OCI-LY7 (cell line): Measurements from ENCODE around the gene GALP. TPM values are rescaled to one million over a fixed set of nuclear protein-coding genes. Genes with fewer than 3 reads are reported as not detected.
"Not testable (repeated sequence)": the region's sequence is repeated elsewhere in the genome, so short reads cannot be mapped to it uniquely, and the experiment has no call there.

Experiments used
- BruUV-seq: library from RNA; stranded (reverse); fragments of 400-500 nt; replicated peaks from 2 replicates; lab custom pipeline; 2021; lab: Mats Ljungman, UMichigan
- CTCF ChIA-PET: fragments of 300-600 bp; sonication (Branson Sonifier 250); formaldehyde crosslinking; loops from one replicate; lab custom pipeline; 2022; ENCODE audit warnings: antibody characterized with exemption; ENCODE audit not compliant: unreplicated experiment; lab: Charles Lee
- POLR2A ChIA-PET: fragments of 300-600 bp; sonication (Branson Sonifier 250); formaldehyde crosslinking; loops from one replicate; lab custom pipeline; 2022; ENCODE audit warnings: antibody characterized with exemption; lab: Charles Lee
- DNase-seq: peaks from one replicate; pipeline ENCODE4 v3.0.0-alpha.2; 2015; ENCODE audit warnings: low spot score
- H2AFZ ChIP-seq: fragments of 200-600 bp; sonication (generic), shearing (Covaris generic); 2 replicates; pipeline ENCODE4 v1.6.1; 2014; ENCODE audit warnings: mild to moderate bottlenecking, antibody characterized with exemption, low read length, moderate library complexity
- H3K27ac ChIP-seq: fragments of 200-600 bp; sonication (generic); 2 replicates; pipeline ENCODE4 v1.5.1; 2014; ENCODE audit warnings: mixed run types, low read depth, mild to moderate bottlenecking, moderate library complexity, low read length, inconsistent platforms; ENCODE audit not compliant: poor library complexity, severe bottlenecking
- H3K36me3 ChIP-seq: fragments of 200-600 bp; sonication (generic); 2 replicates; pipeline ENCODE4 v1.6.1; 2014; ENCODE audit warnings: mild to moderate bottlenecking, antibody characterized with exemption, low read length, moderate library complexity, mixed read lengths; ENCODE audit not compliant: insufficient read depth
- H3K4me1 ChIP-seq: fragments of 200-600 bp; sonication (generic); 2 replicates; pipeline ENCODE4 v1.5.1; 2014; ENCODE audit warnings: mild to moderate bottlenecking, low read length; ENCODE audit not compliant: insufficient read depth, poor library complexity, severe bottlenecking
- H3K4me2 ChIP-seq: fragments of 200-600 bp; sonication (generic); 2 replicates; pipeline ENCODE4 v1.6.1; 2014; ENCODE audit warnings: mild to moderate bottlenecking, low read length
- H3K4me3 ChIP-seq: fragments of 200-600 bp; sonication (generic); 2 replicates; pipeline ENCODE4 v1.5.1; 2014; ENCODE audit warnings: mild to moderate bottlenecking, low read depth, low read length; ENCODE audit not compliant: poor library complexity, severe bottlenecking
- H3K79me2 ChIP-seq: fragments of 200-600 bp; sonication (generic); 2 replicates; pipeline ENCODE4 v1.6.1; 2016; ENCODE audit warnings: low read depth, mild to moderate bottlenecking, low read length, moderate library complexity, mixed read lengths; ENCODE audit not compliant: insufficient read depth
- H3K9me2 ChIP-seq: fragments of 200-600 bp; sonication (generic); 2 replicates; pipeline ENCODE4 v1.6.1; 2016; ENCODE audit warnings: mild to moderate bottlenecking, low read length, mixed read lengths; ENCODE audit not compliant: insufficient read depth
- H3K9me3 ChIP-seq: fragments of 200-600 bp; sonication (generic); 2 replicates; pipeline ENCODE4 v1.6.1; 2014; ENCODE audit warnings: mild to moderate bottlenecking, mixed run types, low read length, mixed read lengths
- H4K20me1 ChIP-seq: fragments of 200-600 bp; sonication (generic); 2 replicates; pipeline ENCODE4 v1.6.1; 2014; ENCODE audit warnings: mild to moderate bottlenecking, antibody characterized with exemption, low read length, moderate library complexity, mixed read lengths; ENCODE audit not compliant: insufficient read depth
- CTCF ChIP-seq: fragments of 200-600 bp; sonication (generic); conservative IDR thresholded peaks from 2 replicates; pipeline ENCODE4 v1.5.1; 2014; ENCODE audit warnings: mild to moderate bottlenecking, antibody characterized with exemption, low read length, moderate library complexity, mixed read lengths
- EZH2phosphoT487 ChIP-seq: fragments of 200-600 bp; sonication (generic); IDR thresholded peaks from 2 replicates; pipeline ENCODE4 v1.6.1; 2018; ENCODE audit warnings: low read depth, borderline replicate concordance, mild to moderate bottlenecking, mixed run types, antibody characterized with exemption, low read length, moderate library complexity, mixed read lengths
- intact Hi-C: fragments of 100-400 bp; cut with micrococcal nuclease; formaldehyde crosslinking; loops from one replicate; pipeline ENCODE4 v1.10.0; 2022; ENCODE audit not compliant: unreplicated experiment
- total RNA-seq, 2 experiments: library from RNA; depleted of rRNA in 1 of 2; stranded (reverse); fragments of >200 nt in 1 of 2; shearing (Covaris generic) in 1 of 2; gene quantifications; 2 replicates each; pipeline ENCODE4 v1.2.3, GENCODE V29; 2014 to 2022

Gene GALP
- total RNA-seq, 2 experiments from 2014 or later: not detected

GRCh38 chr19:56147307-56147706 is 28.5 kb upstream of the GALP start:
- peaks cover 24% of the 10 kb centered on the region for H3K36me3 ChIP-seq
- no peaks in the 10 kb centered on the region for H3K9me2 ChIP-seq
- no peaks in the 10 kb centered on the region for H4K20me1 ChIP-seq
- no peak overlapping the region for H2AFZ ChIP-seq
- H3K4me1 ChIP-seq: peaks cover under 1% of the 10 kb centered on the region
- intact Hi-C loops: no loop called here
- no peak overlapping the region for H3K27ac ChIP-seq
- H3K4me2 ChIP-seq: no peak overlapping the region
- no TSS peak for BruUV-seq
- TF ChIP-seq EZH2phosphoT487 (no peak), CTCF (no peak)
- no peak for DNase-seq
- CTCF ChIA-PET: no interaction called here
- H3K4me3 ChIP-seq: no peak overlapping the region
- POLR2A ChIA-PET: no interaction called here
- H3K9me3 ChIP-seq: no peaks in the 10 kb centered on the region
- peaks cover 2% of the 10 kb centered on the region; the same call in 1 of the 2 replicates for H3K79me2 ChIP-seq

- TF ChIP-seq EZH2phosphoT487: no peak
- TF ChIP-seq CTCF: no peak
- no peaks in the 10 kb centered on the region; the same call in 1 of the 2 replicates for H3K79me2 ChIP-seq
Measured at GRCh38 chr19:56148096-56148495, 27.7 kb upstream of the GALP start.

GRCh38 chr19:56148955-56149655 is 26.7 kb upstream of the GALP start:
- POLR2A ChIA-PET, H3K79me2 ChIP-seq, H3K9me2 ChIP-seq, H3K27ac ChIP-seq, DNase-seq, CTCF ChIA-PET, BruUV-seq, H4K20me1 ChIP-seq, H3K4me2 ChIP-seq, H3K4me3 ChIP-seq, H3K9me3 ChIP-seq, H2AFZ ChIP-seq, intact Hi-C loops, H3K4me1 ChIP-seq: not testable (repeated sequence)
- peaks cover 31% of the 10 kb centered on the region for H3K36me3 ChIP-seq

More at GRCh38 chr19:56148096-56148495, 27.7 kb upstream of the GALP start:
- H4K20me1 ChIP-seq: no peaks in the 10 kb centered on the region
- no peak overlapping the region for H3K4me2 ChIP-seq
- DNase-seq: no peak
- ChIA-PET POLR2A (no interaction called here), CTCF (no interaction called here)
- H3K27ac ChIP-seq: no peak overlapping the region
- H3K4me3 ChIP-seq: no peak overlapping the region
- no peaks in the 10 kb centered on the region for H3K9me3 ChIP-seq
- H2AFZ ChIP-seq: no peak overlapping the region
- H3K36me3 ChIP-seq: peaks cover 27% of the 10 kb centered on the region
- H3K4me1 ChIP-seq: no peaks in the 10 kb centered on the region
- no TSS peak for BruUV-seq
- intact Hi-C loops: no loop called here
- H3K9me2 ChIP-seq: no peaks in the 10 kb centered on the region
